HuH-7 (cell line): ENCODE results near the gene DDT.
"Not testable (repeated sequence)": the region's sequence is repeated elsewhere in the genome, so short reads cannot be mapped to it uniquely, and the experiment has no call there.

Experiments
- DNase-seq: peaks from one replicate; pipeline ENCODE4 v3.0.0; 2011; ENCODE audit warnings: low spot score

The DDT gene

GRCh38 chr22:23989583-23990244 is 15.5 kb upstream of the DDT start:
- DNase-seq: not testable (repeated sequence)

- not testable (repeated sequence) for DNase-seq
Observed at GRCh38 chr22:23986538-23987178, 12.4 kb upstream of the DDT start.

- DNase-seq: not testable (repeated sequence)
Observed at GRCh38 chr22:23986089-23986488, 11.8 kb upstream of the DDT start.

- peak; percentile 59 for DNase-seq
Observed at GRCh38 chr22:23984430-23984829, 10.2 kb upstream of the DDT start.

- not testable (repeated sequence) for DNase-seq
Observed at GRCh38 chr22:23980567-23980966, 6.3 kb upstream of the DDT start.

- DNase-seq: not testable (repeated sequence)
Observed at GRCh38 chr22:23979557-23980240, 5.5 kb upstream of the DDT start, which contains the start of gene GSTT2. Gene GSTT2, plus strand, starts transcription at chr22:23980134.

- DNase-seq: not testable (repeated sequence)
Observed at GRCh38 chr22:23977304-23977703, 3.1 kb upstream of the DDT start.

- not testable (repeated sequence) for DNase-seq
Observed at GRCh38 chr22:23974836-23975352, 653 bp upstream of the DDT start.

GRCh38 chr22:23971927-23972326 is 2.3 kb downstream of the DDT start:
- DNase-seq: not testable (repeated sequence)

GRCh38 chr22:23970816-23971486 is 3.3 kb downstream of the DDT start:
- DNase-seq: no peak

- DNase-seq: no peak
Observed at GRCh38 chr22:23970201-23970641, 4.0 kb downstream of the DDT start.

- DNase-seq: no peak
Observed at GRCh38 chr22:23969071-23969470, 5.2 kb downstream of the DDT start.

GRCh38 chr22:23966568-23966967 is 7.7 kb downstream of the DDT start, which contains the start of gene DDTL:
Gene DDTL, plus strand, starts transcription at chr22:23966888. Its CDS starts 27 bp downstream, at chr22:23966915.
- DNase-seq: not testable (repeated sequence)

GRCh38 chr22:23966094-23966493 is 8.1 kb downstream of the DDT start:
- DNase-seq: not testable (repeated sequence)

GRCh38 chr22:23961084-23961771 is 13.0 kb downstream of the DDT start, which contains the start of gene GSTT2B:
Gene GSTT2B, minus strand, starts transcription at chr22:23961195. Its CDS starts 64 bp downstream, at chr22:23961131.
- DNase-seq: not testable (repeated sequence)

GRCh38 chr22:23956301-23956900 is 17.8 kb downstream of the DDT start:
- not testable (repeated sequence) for DNase-seq

- DNase-seq: not testable (repeated sequence)
Observed at GRCh38 chr22:23955886-23956285, 18.4 kb downstream of the DDT start.

GRCh38 chr22:23954991-23955305 is 19.3 kb downstream of the DDT start:
- not testable (repeated sequence) for DNase-seq

- DNase-seq: not testable (repeated sequence)
Observed at GRCh38 chr22:23954193-23954990, 19.8 kb downstream of the DDT start.

- DNase-seq: not testable (repeated sequence)
Observed at GRCh38 chr22:23953485-23953884, 20.8 kb downstream of the DDT start.
